ENCODE measurements around the gene SLC66A1.

GRCh38 chr1:19336543-19336942, 24.4 kb downstream of the SLC66A1 start:
- TF ChIP-seq ELK1 (IDR thresholded peaks at IDR 0.05; ENCODE audit: low read depth, low read length) (no peak), CEBPB (IDR thresholded peaks at IDR 0.05) (no peak), RFX5 (IDR thresholded peaks at IDR 0.05) (no peak), POLR2A (IDR thresholded peaks at IDR 0.05; ENCODE audit: low read length) (no peak), CTCF (IDR thresholded peaks at IDR 0.05) (no peak), RAD21 (conservative IDR thresholded peaks at IDR 0.05 in 1 of 2, IDR thresholded peaks at IDR 0.05 in 1 of 2) (no peak), REST (IDR thresholded peaks at IDR 0.05) (no peak), PBX3 (IDR thresholded peaks at IDR 0.05) (no peak), BCL3 (IDR thresholded peaks at IDR 0.05) (no peak), KDM5A (IDR thresholded peaks at IDR 0.05) (no peak), JUNB (IDR thresholded peaks at IDR 0.05) (no peak), USF2 (IDR thresholded peaks at IDR 0.05) (no peak), EP300 (IDR thresholded peaks at IDR 0.05) (no peak), KDM1A (IDR thresholded peaks at IDR 0.05; ENCODE audit: low read depth) (no peak)

Measured in A549 (cell line).